Activated T-helper 1 cell treated with Interleukin-2 at 50 U/mL for 16 hours (primary cell): ENCODE results near the gene TSPAN11.

Experiments used
- DNase-seq: peaks from one replicate; pipeline ENCODE4 v3.0.0-alpha.2; 2020; ENCODE audit warnings: low read depth

Gene TSPAN11

GRCh38 chr12:30979371-30980259 lies 53.1 kb downstream of the TSPAN11 start:
- DNase-seq = no peak

DNA sequence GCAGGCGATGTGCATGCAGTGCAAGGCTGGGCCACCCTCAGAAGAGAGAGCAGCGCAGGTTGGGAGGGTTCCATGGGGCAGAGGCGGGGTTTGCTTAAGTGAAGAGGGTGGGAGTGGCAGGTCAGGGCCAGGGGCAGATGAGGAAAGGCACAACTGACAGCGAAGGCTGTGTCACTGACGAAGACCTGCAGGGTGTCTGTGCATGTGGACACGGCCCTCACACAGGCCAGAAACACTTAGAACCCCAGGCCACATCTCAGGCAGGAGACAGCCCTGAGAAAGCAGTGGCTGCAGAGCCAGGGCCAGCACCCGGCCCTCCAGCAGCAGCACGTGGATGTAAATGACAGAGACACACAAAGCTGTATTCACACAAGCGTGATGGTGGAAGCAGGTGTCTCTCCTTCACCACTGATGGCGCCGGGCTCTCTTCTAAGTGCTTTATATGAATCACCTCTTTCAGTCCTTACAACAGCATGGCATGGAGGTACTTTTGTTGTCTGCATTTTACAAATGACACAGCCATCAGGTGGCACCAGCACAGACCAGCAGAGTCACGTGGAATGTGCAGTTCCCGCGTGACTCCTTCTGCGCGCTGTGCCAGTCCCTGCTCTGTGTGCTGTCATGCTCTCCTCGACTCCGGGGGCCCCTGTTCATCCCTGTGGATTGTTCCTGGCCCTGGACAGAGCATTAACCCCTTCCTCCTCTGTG lies 54.6 kb downstream of the TSPAN11 start:
- DNase-seq = no peak

GRCh38 chr12:30982413-30982812 lies 55.9 kb downstream of the TSPAN11 start:
- no peak for DNase-seq

DNA sequence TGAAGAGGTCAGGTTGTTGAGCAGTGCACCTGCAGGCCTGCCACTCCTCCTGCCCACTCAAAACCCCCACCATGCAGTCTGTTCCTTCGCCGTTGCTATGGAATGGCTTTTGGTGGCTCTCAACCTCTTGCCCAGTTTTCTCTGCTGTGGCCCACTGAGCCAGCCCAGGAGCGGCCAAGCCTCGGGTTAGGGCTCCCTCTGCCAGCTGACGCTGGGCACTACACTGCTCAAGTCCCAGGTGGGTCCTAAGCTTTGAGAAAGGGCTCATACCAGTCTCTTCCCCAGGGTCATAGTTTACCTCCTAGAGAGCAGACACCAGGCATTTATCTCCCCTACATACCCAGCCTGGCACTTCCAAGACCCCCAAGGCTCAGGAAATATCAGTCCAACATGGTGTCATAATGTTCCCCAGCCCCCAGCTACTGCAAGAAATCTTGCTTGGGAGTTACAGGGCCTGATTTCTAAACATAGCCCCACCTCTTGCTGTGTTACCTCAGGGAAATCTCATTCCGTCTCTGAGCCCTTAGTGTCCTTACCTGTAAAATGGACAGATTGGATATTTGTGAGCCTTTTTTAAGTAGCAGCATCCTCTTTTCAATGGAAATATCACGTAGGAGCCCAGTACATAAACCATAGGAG lies 59.4 kb downstream of the TSPAN11 start:
- DNase-seq = no peak

GRCh38 chr12:30988086-30988485 lies 61.5 kb downstream of the TSPAN11 start:
- no peak for DNase-seq

GRCh38 chr12:30988646-30989286 lies 62.2 kb downstream of the TSPAN11 start:
- DNase-seq = no peak

- DNase-seq = no peak
These were observed 63.2 kb downstream of the TSPAN11 start for GRCh38 chr12:30989754-30990153.

GRCh38 chr12:30990316-30990715 lies 63.8 kb downstream of the TSPAN11 start:
- no peak for DNase-seq

DNA sequence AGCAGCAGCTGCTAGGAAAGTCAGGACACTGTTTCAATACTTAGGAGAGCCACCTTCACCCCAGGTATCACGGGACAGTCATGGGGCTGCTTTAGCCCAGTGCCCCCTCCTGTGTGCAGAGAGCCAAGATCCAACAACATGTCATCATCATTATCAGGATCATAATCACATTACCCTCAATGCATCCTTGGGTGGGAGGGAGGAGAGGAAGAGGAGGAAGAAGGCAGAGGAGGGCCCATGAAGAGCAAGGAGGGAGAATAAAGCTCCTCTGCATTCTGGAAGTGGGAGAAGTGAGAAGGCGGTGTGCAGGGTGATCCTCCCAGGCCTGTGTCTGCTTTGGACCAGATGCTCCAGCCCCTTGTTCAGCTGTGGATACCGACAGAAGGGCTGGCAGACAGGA lies 64.2 kb downstream of the TSPAN11 start:
- no peak for DNase-seq

- DNase-seq = no peak
These were observed 64.9 kb downstream of the TSPAN11 start for GRCh38 chr12:30991466-30991865.

- DNase-seq = no peak
These were observed 65.8 kb downstream of the TSPAN11 start for GRCh38 chr12:30992381-30992780.

DNA sequence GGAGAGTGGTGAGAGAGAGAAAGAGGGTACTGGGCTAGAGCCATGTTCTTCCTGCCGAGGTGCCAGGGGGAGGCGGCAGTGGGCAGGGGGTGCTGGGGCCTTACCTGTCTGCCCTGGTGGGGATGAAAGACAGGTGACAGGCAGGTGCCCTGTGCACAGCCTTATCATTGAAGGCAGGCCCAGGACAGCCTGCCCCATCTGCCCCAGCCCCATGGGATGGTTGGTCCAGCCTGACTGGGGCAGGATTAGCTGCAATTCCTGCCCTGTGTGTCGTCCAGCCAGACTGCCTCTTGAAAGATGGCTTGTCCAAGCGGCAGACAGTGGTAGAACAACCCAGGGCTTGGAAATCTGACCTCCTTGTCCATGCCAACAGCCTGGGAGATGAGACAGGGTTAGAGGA lies 67.2 kb downstream of the TSPAN11 start:
- DNase-seq = no peak

DNA sequence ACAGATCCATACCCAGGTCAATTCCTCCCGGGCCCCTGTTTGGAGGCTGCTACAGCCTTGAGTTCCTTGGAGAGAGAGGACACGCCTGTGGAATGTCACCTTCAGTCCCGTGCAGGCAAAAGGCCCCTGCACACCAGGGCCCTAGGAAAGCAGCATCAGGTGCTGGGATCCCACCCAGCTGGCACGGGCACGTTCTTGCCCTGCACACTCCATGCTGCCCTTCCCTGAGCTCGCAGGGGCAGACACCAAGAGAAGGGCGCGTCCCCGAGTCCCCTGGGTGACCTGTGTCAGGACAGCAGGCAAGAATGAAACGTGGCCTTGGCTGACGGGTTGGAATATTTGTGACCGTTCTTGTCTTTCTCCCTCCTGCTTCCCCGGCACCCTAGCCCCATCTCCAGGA lies 67.7 kb downstream of the TSPAN11 start:
- DNase-seq = no peak

- no peak for DNase-seq
These were observed 69.7 kb downstream of the TSPAN11 start for GRCh38 chr12:30996255-30996654.

GRCh38 chr12:30996752-30997151 lies 70.2 kb downstream of the TSPAN11 start:
- DNase-seq = no peak

DNA sequence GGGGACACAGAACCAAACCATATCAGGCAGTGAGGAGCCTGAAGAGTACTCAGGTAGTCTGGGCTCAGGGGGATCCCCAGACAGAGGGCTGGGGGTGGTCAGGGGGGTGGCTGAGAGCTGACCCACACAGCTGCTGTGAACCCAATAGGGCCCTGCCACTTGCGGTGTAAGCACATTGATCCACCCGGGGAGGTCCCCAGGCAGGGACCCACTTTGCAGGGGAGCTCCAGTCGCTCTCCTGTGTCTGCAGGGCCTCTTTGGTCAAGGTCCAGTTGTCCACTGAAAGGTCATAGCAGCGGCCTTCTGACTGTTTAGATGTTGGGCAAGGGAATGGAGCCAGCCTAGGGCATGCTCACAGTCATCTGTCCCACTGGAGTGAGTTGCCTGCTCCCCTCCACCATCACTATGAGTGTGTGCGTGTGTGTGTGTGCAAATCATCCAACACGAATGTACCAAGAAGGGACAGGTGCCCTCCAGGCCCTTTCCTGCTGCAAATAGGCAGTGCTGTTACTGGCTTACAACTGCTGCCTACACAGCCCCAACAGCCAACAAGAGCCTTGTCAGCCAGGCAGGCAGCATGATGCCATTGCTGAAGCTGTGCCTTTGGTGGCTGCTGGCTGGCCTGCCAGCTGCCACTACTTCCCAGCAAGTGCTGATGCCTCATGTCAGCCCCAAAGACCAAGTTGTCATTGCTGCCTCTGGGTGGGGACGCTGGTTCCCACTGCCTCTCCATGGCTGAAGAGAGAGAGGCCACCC lies 71.3 kb downstream of the TSPAN11 start:
- no peak for DNase-seq

- no peak for DNase-seq
These were observed 72.5 kb downstream of the TSPAN11 start for GRCh38 chr12:30999011-30999410.

- DNase-seq = no peak
These were observed 73.2 kb downstream of the TSPAN11 start for GRCh38 chr12:30999723-31000122.

DNA sequence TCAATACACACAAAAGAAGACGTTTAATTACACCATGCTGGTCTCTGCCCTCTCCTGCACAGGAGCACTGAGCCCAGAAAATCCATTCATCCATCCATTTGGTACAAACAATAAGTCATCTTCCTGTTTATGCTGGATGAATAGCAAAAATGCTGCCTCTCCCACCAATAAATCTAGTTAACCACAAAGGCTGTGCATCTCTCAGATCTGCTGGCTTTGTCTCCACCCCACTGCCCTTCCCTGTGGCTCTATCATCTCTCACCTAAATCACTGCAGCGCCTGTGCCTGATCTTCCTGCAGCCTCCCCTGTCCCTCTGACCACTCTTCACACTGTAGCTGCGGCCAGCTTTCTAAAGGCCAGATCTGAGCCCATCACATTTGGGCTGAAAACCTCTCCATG lies 74.2 kb downstream of the TSPAN11 start:
- no peak for DNase-seq

DNA sequence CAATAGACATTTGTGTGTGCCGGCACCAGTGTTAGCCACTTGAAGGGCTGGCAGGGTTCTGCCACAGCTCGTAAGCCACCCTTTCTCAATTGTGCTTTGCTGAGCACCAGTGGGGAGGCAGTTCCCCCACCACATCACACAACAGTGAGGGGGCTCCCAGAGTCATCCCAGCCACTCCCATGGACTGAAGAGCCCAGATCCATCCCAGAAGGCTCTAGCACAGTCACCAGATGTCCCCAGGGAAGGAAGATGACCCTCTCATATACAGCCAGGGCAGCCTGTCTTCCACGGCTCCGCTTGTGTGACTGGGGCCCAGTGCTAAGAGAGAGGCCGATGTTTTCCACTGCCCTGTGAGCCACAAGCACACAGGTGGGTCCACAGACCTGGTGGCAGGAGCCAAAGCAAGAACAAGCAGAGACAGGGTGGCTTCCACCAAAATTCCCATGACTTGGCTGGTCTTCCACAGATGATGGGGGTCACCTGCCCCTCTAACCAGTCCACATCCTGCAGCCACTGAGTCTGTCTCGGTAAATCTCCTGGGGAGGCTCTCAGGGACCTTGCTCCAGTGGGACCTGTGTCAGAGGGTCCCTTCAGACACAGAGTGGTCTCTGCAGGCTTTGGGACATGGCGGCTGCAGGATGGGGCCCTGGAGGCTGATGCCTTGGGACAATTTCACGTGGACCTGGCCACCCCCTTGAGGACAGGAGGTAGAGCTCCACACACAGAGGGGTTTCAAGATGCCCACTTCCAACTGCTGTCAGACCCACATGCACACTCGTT lies 75.2 kb downstream of the TSPAN11 start:
- DNase-seq = no peak

DNA sequence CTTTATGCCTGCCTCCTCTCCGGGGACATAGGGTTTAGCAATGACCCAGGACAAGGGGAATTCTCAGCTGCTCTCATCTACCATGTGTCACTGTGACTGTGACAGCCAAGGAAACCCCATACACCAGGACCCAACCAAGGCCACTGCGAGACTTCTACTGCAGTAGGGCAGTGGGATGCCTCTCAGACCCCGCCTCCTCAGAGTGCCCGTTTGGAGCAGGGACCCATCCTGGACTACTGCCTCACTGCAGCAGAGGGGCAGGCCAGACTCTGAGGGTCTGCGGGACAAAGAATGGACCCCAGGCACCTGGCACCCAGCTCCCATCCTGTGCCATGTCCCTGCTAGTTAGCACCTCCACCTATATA lies 75.8 kb downstream of the TSPAN11 start:
- DNase-seq = no peak
